Nephron progenitor cell (in vitro differentiated cells): Measurements from ENCODE around the gene PBRM1.

Experiments
- DNase-seq: peaks from one replicate; pipeline ENCODE4 v3.0.0; 2021
- H3K27ac Mint-ChIP-seq: 2 replicates; pipeline ENCODE4 v1.8.0; 2021; ENCODE audit warnings: mild to moderate bottlenecking, moderate library complexity, mixed read lengths
- H3K27me3 Mint-ChIP-seq: 2 replicates; pipeline ENCODE4 v1.8.0; 2021; ENCODE audit warnings: mild to moderate bottlenecking, low read depth, mixed read lengths; ENCODE audit not compliant: poor library complexity
- H3K36me3 Mint-ChIP-seq: 2 replicates; pipeline ENCODE4 v1.8.0; 2021; ENCODE audit warnings: low read depth, mixed read lengths
- H3K4me1 Mint-ChIP-seq: 2 replicates; pipeline ENCODE4 v1.8.0; 2021; ENCODE audit warnings: mixed read lengths
- H3K4me3 Mint-ChIP-seq: 2 replicates; pipeline ENCODE4 v1.8.0; 2021; ENCODE audit warnings: mild to moderate bottlenecking, moderate library complexity, mixed read lengths
- H3K9me3 Mint-ChIP-seq: 2 replicates; pipeline ENCODE4 v1.8.0; 2021; ENCODE audit warnings: mild to moderate bottlenecking, moderate library complexity, mixed read lengths
- CTCF ChIP-seq: fragments of 200-600 bp; sonication (generic); IDR thresholded peaks from 2 replicates; pipeline ENCODE4 v1.5.0; 2021; ENCODE audit warnings: antibody characterized with exemption

Gene PBRM1

GRCh38 chr3:52537165-52537620, 148.5 kb downstream of the PBRM1 start:
- Mint-ChIP-seq H3K27me3 (no peaks in the 10 kb centered on the region), H3K36me3 (peaks cover 29% of the 10 kb centered on the region), H3K4me3 (peak overlapping the region; percentile 99), H3K4me1 (peaks cover 57% of the 10 kb centered on the region), H3K27ac (peak overlapping the region; percentile 100), H3K9me3 (no peaks in the 10 kb centered on the region)
- TF ChIP-seq CTCF = no peak
- DNase-seq = no peak

DNA sequence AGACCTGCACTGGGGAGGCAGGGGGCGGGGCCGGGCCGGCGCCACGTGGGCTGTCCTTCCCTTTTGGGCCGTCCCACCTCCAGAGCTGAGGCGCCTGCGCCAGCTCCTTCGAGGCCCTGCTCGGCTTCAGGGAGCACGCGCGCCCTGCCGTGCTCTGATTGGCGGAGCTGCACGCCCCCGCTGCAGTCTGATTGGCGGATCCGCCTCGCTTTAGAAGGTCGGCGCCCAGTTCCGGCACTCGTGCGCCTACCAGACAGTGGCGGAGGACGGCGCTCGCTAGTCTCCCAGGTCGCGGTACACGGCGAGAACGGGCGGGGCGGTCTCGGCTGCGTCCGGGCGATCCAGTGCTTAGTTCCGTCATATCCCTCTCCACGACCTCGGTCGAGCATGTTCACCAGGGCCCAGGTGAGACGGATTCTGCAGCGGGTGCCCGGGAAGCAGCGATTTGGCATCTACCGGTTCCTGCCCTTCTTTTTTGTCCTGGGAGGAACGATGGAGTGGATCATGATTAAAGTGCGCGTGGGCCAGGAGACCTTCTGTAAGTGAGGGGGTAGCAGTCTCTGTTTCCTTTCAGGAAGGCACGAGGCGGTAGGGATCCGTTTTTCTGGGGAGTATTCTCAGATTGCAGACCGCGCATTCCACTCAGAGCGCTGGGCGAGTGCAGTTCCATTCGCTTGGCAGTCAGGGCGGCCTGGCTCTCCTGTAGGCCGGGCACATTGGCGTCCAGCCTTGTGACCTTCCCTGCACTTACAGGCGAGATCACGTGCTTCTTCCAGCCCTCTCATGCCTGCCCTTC, 149.1 kb downstream of the PBRM1 start, which contains the start of gene UQCC5:
TSS of gene UQCC5 (plus strand) at position 237 of the 796 bp plus-strand sequence. CDS start at position 388, 151 bp downstream.
- Mint-ChIP-seq H3K27ac (peak within 1 kb of the TSS; percentile 100), H3K4me3 (peak within 1 kb of the TSS; percentile 99), H3K4me1 (peaks cover 63% of the 10 kb centered on the region), H3K9me3 (no peaks in the 10 kb centered on the region), H3K36me3 (peaks cover 23% of the 10 kb centered on the region), H3K27me3 (no peaks in the 10 kb centered on the region)
- TF ChIP-seq CTCF = no peak
- peak; percentile 96 for DNase-seq

GRCh38 chr3:52536112-52536368, 149.7 kb downstream of the PBRM1 start:
- no peak overlapping the region for H3K27ac Mint-ChIP-seq
- no peaks in the 10 kb centered on the region for H3K27me3 Mint-ChIP-seq
- H3K9me3 Mint-ChIP-seq = no peaks in the 10 kb centered on the region
- H3K4me3 Mint-ChIP-seq = peak overlapping the region; percentile 69
- peaks cover 63% of the 10 kb centered on the region for H3K4me1 Mint-ChIP-seq
- H3K36me3 Mint-ChIP-seq = peaks cover 18% of the 10 kb centered on the region
- no peak for DNase-seq
- TF ChIP-seq CTCF = no peak

DNA sequence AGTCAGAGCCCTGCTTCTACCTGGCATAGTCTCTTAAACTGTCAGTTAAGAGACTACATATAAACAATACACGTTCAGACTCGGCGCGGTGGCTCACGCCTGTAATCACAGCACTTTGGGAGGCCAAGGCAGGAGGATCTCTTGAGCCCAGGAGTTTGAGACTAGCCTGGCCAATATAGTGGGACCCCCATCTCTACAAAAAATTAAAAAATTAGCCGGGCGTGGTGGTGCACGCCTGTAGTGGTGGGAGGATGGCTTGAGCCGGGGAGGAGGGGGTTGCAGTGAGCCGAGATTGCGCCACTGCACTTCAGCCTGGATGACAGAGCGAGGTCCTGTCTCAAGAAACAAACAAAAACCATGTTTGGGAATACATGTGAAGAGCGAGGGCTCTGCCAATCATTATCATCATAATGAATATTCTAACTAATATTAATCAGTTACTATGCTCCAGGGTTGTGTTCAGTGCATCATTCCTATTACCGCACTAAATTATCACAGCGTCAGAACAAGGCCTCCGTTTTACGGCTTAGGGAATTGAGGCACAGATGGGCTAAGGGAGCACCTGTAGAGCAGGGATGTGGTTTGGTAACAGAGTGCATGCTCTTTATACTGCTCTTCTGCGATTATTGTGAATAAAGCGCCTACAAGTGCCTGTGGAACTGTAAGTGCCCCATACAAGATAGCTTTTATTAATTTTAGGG, 150.2 kb downstream of the PBRM1 start:
- Mint-ChIP-seq H3K4me1 (peaks cover 63% of the 10 kb centered on the region), H3K9me3 (no peaks in the 10 kb centered on the region), H3K36me3 (peaks cover 18% of the 10 kb centered on the region), H3K4me3 (peak overlapping the region; percentile 84), H3K27ac (no peak overlapping the region), H3K27me3 (no peaks in the 10 kb centered on the region)
- no peak for TF ChIP-seq CTCF
- no peak for DNase-seq

GRCh38 chr3:52534281-52535183, 151.2 kb downstream of the PBRM1 start:
- H3K4me3 Mint-ChIP-seq = peak overlapping the region; percentile 84
- TF ChIP-seq CTCF = no peak

More at GRCh38 chr3:52534281-52535183, 151.2 kb downstream of the PBRM1 start:
- peak overlapping the region; percentile 85 for H3K27ac Mint-ChIP-seq
- H3K4me1 Mint-ChIP-seq = peaks cover 72% of the 10 kb centered on the region
- no peak for DNase-seq
- H3K9me3 Mint-ChIP-seq = no peaks in the 10 kb centered on the region
- no peaks in the 10 kb centered on the region for H3K27me3 Mint-ChIP-seq
- peaks cover 20% of the 10 kb centered on the region for H3K36me3 Mint-ChIP-seq
